ENCODE data around the gene GRAMD2B. TPM values are rescaled to one million over a fixed set of nuclear protein-coding genes. Genes with fewer than 3 reads are reported as not detected.

The GRAMD2B gene
- polyA plus RNA-seq, 3 donors, result 21.3 to 25.9 (median 25.2) TPM

DNA sequence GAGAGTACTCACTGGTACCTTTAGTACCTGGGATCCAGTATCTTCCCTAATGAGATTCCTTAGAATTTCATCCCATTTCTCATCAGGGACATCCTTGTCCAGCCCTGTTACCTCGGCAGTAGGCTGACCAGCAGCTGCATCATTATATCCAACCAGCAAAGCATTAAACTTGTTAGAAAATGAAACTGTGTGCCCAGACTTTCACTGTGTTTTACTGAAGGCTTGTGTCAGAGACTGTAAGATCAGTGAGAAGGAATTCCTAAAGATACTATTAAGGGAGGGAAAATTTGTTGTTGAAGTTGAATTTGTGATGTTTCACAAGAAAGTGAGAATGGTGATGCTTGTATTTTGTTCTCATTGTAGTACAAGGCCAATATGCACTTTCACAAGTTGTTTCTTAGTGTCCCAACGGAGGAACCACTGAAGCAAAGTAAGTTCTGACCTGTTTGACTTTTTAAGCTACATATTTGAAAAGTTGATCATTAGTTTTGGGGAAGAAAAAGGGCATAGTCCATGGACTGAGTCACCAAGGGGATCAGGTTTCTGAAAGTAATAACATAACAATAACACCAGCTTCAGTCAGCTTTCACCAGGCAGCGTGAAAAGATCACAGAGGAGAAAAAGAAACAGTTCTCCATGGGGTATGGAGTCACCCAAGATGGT, 48.8 kb downstream of the GRAMD2B start:
- no peak for DNase-seq (ENCODE audit: low read depth in 3 of 3, low spot score in 2 of 3)

DNA sequence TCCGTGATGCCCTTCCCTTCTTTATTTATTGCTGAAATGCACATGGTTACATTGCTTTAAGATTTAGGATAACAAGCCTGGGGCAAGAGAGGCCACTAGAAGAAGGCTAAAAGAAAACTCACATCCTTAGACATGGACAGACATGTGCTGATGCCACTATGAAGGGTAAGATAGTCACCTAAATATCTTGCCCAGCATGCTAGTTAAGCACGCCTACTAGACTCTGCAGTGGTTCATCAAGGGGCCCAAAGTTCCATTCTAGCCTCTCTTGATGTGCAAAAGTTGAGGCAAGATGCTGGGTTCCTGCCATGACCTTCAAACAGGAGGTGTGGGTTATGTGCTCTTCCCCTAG, 49.3 kb downstream of the GRAMD2B start:
- DNase-seq (ENCODE audit: low read depth in 3 of 3, low spot score in 2 of 3), result no peak

DNA sequence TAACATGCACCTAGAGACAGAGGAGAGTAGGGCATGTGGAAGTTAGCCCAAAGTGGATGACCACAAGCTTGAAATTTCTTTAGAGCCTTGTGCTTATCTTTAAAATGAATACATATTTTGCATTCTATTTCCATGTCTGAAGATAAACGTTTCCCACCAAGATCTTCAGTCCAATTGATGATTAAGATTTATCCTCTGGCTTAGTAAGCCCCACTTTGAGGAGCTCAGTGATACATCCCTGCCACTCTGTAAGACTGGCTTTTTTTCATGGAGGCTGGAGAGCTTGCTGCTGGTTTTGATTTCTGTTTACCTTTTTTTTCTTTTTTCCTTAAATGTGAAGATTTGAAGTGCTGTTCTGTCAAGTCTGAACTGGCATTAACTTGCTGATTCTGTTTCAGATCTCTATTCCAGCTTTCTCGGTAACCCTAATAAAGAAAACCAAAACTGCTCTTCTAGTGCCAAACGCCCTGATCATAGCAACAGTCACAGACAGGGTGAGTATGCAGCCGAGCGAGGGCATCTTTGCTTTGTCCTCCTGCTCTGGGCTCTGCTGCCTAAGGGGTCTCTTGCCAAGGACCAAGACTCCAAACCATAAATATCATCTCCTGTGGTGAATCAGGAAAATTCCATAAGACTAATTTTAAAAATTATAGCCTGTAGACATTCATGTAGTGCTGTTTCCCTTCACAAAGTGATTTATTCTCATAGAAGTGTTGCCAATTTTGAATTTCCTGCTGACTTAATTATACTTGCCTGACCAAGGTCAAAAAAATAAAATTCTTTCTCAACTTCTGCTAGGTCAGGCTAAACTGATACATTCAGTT, 54.3 kb downstream of the GRAMD2B start:
- no peak for DNase-seq (ENCODE audit: low read depth in 3 of 3, low spot score in 2 of 3)

DNA sequence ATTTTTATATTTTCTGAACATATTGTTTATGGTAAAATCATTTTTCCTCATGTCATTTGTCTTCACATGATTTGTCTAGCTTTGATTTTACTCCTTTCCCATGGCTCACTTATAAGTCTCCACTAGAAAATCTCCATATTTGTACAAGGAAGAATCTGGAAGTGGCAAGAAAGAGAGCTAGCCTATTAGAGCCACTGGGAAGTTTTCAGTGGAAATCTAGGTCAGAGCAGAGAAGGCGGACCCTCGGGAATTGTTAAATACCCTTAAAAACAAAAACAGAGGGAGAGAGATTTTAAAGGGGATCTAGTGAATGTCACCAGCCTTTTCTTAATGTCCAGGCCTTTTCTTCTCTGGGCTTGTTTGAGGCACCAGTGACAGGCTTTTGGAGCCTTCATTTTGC, 56.6 kb downstream of the GRAMD2B start:
- DNase-seq (ENCODE audit: low read depth in 3 of 3, low spot score in 2 of 3), result no peak

DNA sequence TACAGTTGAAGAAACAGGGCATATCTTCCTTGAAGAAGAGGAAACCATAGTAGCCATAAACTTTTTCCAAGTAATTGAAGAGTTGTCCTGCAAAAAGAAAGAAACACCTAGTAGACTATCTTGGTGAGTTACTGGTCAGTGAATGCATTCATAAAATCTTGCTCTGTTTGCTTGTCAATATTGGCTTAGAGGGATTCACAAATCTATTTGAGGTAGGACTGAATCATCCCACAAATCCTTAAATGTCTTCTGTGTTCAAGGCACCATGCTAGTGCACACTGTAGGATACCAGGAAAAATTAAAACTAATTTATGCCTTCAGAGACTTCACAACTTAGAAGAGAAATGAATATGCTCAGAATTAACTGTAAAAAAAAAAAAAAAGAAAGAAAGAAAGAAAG, 57.6 kb downstream of the GRAMD2B start:
- DNase-seq (ENCODE audit: low read depth in 3 of 3, low spot score in 2 of 3), result no peak

DNA sequence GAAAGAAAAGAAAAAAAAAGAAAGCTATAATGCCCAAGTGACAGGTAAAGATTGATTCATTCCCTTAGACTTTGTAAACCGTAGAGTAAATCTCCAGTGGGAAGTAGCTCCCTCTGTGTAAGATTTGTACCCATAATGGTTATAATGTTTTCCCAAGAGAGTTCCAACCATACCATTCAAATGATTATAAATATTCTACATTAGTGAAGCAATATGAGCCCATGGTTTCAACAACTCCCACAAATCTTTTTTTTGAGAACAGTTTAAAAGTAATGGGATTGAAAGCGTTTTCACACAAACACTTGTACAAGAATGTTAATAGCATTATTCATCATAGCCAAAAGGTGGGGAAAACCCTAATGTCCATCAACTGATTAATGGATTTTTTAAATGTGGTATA, 58.0 kb downstream of the GRAMD2B start:
- DNase-seq (ENCODE audit: low read depth in 3 of 3, low spot score in 2 of 3), result no peak

DNA sequence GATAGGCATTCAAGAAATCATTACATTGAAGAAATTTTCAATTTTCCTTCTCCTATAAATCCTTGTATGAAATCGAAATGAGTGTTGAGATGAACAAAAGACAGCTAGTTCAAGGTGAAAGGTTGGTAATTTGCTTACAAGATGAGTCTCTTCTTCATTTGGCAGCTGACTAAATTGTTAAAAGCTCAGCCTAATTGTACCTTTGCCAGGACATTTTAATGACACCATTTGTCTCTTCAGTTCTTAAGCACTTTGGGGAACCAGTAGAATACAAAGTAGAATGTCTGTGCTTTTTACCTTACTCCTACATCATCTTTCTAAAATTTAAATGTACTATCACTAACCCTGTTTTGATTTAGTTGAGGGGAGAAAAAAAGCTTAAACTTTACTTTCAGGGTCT, 59.4 kb downstream of the GRAMD2B start:
- DNase-seq (ENCODE audit: low read depth in 3 of 3, low spot score in 2 of 3), result no peak

DNA sequence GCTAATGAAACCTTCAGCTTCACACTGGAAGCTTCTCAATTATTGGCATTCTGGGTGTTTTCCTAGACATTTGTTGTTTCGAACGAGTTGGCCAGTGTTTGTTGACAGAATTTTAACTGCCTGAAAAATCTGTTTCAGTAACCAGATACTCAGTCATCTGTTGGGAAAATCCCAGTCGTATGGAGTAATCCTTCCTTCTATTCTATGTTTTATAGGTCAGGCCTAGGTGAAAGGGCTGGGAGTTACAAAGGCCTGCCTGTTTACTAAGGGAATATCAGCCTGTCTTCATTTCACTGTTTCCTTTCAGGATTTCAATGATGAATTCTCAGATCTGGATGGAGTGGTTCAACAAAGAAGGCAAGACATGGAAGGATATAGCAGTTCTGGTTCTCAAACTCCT, 59.9 kb downstream of the GRAMD2B start:
- no peak for DNase-seq (ENCODE audit: low read depth in 3 of 3, low spot score in 2 of 3)

DNA sequence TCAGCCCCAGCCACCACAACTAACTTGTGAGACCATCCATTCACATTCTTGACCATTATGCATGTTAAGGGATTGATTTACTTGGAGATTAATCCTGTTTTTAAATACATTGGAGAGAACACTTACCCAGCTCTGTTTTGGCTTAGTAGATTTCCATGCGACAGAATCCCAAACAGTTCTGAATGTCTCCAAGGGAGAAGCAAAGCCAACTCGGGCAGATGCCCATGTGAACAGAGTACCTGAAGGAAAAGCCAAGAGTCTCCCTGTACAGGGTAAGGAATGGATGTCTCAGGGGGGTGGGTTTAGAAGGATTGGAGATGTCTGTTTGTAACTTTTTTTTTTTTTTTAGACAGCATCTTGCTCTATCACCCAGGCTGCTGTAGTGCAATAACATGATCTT, 61.0 kb downstream of the GRAMD2B start:
- DNase-seq (ENCODE audit: low read depth in 3 of 3, low spot score in 2 of 3), result no peak

DNA sequence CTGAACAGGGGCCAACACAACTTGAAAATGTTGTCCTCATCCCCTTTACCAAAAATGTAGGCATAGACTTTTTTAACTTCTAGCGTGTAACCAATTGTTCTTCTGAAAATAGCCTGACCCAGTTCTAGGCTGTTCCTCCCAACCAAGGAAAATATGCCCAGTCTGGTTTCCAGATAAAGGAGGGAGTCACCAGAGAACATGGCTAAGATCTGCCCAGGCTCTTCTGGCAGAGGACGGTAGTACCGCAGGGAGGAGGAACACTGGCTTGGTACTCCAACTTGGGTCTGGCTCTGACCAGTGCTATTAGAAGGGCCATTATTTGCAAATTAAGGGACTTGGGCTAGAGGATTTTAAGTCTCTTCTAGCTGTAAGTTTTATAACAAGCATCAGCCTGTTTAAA, 63.1 kb downstream of the GRAMD2B start:
- DNase-seq (ENCODE audit: low read depth in 3 of 3, low spot score in 2 of 3), result no peak

DNA sequence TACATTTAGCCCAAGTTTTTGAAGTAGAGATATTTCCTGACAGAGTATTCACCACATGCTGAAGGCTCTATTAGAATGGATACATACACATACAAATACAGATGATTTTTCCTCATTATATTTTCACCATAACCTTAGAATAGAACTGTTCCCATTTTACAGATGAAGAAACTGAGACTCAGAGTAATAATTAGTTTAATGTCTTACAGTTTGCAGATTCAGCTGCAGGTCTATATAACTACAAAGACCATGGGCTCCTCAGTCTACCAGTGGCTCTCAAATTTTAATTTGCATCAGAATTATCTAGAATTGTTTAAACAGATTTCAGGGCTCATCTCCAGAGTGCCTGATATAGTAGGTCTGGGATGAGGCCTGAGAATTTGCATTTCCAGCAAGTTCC, 64.4 kb downstream of the GRAMD2B start:
- DNase-seq (ENCODE audit: low read depth in 3 of 3, low spot score in 2 of 3), result no peak

DNA sequence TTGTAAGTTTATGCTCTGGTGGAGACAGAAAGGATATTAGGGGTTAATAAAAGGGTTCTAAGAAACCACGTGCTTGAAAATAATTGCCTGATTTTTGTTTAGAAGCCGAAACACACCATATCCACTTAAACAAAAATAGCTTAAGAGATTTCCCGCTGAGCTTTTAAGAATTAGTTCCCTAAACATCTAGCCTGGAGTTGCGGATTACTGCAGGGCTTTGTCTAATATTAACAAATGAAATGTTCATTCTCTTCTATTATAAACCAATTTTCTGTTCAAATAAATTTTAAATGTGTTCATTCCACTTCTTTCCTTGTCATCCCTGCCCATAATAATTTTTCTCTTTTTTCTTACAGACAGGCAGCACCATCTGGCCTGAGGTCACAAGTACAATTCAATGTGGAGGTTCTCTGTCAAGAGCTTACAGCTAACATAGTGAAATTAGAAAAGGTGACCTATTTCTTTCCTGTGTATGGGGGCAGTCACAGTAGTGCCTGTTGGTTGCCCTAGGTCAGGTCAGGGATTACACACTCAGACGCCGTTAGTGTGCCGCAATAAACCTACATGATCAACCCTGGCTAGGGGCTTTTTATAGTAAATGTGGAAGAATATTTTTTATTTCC, 65.3 kb downstream of the GRAMD2B start:
- DNase-seq (ENCODE audit: low read depth in 3 of 3, low spot score in 2 of 3), result no peak

DNA sequence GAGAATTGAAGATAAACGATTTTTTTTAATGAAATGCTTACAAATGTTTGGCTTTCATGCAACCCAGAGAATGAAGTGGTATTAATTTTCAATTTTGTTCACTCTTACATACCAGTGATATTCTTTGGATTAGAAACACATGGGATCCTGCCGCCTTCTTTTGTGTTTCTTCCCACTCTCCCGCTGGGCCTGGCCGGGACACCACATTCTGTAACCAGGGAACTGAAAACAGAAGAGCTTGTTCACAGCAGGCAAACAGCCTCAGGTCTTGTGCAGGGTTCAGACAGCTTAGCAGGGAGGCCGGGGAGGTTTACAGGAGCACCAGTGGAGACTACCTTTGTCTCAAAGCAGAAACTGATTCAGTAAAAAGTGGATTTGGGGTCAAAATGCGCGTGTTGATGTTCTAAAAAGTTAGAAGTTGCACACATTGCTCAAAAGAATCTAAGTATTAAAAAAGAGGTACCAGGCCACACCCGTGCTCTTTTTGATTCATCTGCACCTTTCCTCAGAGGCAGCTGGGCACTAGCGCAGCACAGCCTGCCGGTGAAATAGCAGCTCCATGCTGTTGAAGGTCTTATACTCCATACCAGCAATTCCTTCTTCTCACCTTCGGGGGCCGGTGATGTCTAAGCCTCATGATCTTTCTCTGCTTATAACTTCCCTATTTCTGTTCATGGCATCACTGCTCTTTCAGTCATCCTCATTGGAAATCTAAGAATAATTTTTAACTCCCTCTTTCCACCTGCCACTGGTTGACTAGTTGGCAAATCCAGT, 67.1 kb downstream of the GRAMD2B start:
- no peak for DNase-seq (ENCODE audit: low read depth in 3 of 3, low spot score in 2 of 3)

DNA sequence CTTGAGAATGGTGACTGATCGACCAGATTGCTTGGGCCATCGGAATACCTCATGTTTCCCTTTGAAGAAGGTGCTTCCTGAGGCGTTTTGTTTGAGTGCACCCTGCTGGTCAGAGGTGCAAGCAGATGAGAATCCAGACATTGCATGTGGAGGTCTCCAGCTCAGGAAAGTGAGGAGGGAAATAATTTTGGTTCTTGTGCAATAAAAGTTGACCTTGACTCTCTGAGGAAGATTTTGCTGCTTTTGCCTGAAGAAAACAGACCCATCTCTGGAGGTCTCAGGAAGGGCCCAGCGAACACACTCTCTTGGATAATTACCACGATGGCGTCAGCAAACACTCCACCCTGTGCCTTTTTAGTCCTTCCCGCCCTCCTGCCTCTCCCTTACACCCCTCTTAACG, 69.7 kb downstream of the GRAMD2B start:
- no peak for DNase-seq (ENCODE audit: low read depth in 3 of 3, low spot score in 2 of 3)

DNA sequence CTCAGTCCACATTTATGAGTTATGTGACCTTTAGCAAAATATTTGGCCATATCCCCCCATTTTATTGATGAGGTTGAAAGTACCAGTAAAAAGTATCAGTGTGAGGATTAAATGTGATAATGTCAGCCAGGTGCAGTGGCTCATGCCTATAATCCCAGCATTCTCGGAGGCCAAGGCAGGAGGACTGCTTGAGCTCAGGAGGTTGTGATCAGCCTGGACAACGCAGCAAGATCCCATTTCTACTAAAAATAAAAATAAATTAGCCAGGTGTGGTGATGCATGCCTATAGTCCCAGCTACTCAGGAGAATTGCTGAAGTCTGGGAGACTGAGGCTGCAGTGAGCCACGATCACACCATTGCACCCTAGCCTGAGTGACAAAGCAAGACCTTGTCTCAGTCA, 71.2 kb downstream of the GRAMD2B start:
- no peak for DNase-seq (ENCODE audit: low read depth in 3 of 3, low spot score in 2 of 3)

DNA sequence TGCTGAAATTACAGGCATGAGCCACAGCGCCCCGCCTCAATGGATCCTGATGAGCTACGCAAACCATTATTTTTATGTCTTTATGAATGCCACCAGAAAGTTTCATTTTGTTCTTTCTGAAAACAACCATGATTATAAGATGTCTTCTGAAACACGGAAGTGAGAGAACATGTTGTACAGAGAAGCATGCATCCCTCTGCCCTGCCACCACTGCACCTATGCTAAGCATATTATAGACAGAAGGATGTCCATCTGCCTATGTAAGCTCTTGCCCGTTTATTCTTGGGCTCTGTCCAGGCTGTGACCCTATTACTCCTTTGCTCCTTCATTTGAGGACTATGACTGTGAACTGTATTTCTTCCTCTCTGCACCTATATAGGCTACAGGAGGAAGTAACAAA, 74.3 kb downstream of the GRAMD2B start:
- DNase-seq (ENCODE audit: low read depth in 3 of 3, low spot score in 2 of 3), result no peak

DNA sequence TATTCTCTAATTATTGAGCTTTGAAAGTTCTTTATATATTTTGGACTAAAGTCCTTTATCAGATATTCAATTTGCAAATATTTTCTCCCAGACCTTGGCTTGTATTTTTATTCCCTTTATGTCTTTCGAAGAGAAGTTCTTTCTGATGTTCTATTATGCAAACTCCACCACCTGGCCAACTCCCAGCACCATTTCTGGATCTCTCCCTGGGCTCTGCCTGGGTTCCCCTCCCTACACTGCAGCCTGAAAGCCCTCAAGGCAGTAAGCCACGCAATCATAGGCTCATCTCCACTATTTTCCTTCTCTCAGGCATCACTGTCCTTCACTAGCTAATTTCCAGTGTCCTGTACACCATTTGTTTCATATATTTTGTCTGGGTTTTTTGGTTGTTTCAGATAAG, 76.1 kb downstream of the GRAMD2B start:
- no peak for DNase-seq (ENCODE audit: low read depth in 3 of 3, low spot score in 2 of 3)

DNA sequence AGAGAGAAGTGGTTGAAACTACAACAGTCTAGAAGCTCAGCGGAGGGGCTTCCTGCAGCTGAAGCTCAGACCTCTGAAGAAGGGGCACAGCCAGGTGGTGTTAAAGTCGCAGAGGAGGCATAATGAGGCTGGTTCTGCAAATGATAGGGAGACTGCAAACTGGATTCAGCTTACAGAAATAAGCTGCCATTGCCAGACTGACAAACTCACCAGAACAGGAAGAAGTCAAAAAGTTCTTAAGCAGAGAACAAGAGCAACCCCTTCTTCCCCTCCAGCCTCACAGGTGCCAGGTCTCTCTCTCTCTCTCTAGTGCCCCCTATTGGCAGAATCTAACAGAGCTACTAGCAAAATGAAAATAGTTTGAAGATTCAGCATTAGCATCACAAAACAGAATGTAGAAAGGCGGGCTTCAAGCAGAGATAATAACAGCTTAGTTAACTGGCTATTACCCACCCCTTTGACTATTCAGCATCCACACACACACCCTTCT, 76.7 kb downstream of the GRAMD2B start:
- no peak for DNase-seq (ENCODE audit: low read depth in 3 of 3, low spot score in 2 of 3)

DNA sequence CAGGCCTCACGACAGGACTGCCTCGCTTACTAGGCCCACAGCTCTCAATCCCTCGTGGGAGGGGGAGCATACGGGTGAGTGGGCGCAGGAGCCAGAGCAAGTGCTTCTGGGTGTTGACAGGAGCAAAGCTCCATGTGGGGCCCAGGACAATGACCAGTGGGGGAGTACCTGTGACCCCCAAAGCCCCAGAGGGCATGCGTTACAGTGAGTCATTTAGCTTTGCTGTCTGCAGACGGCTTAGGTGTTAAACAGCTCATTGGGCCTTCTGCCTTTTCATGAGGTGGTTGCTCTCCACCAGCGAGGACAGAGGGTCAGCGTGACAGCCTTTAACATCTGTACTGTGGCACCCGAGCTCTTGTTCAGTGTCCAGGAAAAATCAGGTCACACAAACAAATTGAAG, 78.2 kb downstream of the GRAMD2B start:
- DNase-seq (ENCODE audit: low read depth in 3 of 3, low spot score in 2 of 3), result no peak

DNA sequence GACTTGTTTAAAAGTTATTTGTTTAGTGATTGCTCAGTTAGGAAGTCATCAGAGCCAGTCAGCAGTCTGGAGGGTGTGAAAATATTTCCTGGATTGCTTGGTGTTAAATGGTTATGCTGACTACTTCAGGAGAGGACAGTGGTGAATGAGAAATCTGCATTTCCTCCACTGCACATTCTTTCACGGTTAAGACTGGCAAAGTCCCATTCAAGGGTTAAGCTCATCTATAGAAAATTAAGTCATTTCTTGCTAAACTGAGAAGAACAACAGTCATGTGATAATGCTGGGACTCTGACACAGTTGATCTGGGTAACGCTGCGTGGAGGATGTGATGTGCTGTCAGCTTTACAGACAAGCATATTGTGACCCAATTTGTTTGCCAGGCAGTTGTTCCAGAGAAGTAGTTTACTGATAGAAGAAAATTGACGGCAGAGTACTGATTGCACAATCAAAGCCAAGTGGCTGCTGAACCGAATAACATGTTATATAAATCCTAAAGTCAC, 80.4 kb downstream of the GRAMD2B start:
- DNase-seq (ENCODE audit: low read depth in 3 of 3, low spot score in 2 of 3), result no peak

DNA sequence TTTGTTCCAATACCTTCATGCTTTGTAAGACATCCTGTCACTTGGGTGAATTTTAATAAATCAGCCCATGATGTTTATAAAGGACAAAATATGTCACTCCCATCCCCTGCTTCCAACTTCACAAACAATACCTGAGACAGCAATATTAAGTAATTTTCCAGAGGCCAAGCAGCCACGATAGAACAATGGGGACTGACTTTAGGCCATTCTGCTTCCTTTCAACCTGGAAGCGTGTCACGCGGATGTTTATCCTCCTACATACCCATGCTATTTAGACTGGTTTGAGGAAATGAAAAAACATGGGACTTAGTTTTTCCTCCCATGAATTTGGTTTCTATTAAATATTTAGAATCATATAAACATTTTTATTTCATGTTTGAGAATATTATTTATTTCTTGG, 82.9 kb downstream of the GRAMD2B start:
- DNase-seq (ENCODE audit: low read depth in 3 of 3, low spot score in 2 of 3), result no peak
